LNCaP clone FGC (cell line): Measurements from ENCODE around the gene MXD3.

Source experiments
- DNase-seq: peaks from one replicate; pipeline ENCODE4 v3.0.0-alpha.2; 2011; ENCODE audit warnings: low read depth
- H3K4me3 ChIP-seq: 2 replicates; pipeline ENCODE4 v1.5.1; 2011; ENCODE audit warnings: mild to moderate bottlenecking, low read depth, low read length, control low read depth
- CTCF ChIP-seq: IDR thresholded peaks from 2 replicates; pipeline ENCODE4 v1.5.1; 2012; ENCODE audit warnings: mild to moderate bottlenecking; ENCODE audit not compliant: control insufficient read depth, insufficient read depth; ENCODE audit errors: extremely low read depth

Gene MXD3

DNA sequence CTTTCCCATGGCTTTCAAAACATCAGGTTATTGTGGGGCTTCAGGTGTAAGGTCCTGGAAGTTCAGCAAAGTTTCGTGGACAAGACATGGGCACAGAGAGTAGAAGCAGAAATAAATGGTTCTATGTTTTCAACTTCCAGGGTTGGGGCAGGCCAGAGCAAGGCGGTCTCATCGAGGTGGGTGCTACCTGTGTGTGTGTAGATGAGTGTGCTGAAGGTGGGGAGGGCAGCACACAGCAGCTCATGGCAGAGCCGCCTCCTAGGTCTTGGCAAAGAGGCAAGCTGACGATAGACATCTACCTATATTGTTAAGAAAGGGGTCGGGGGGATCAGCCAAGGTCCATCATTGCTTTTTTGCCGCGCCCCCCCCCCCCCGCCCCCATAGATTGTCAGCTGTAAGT, 12.0 kb downstream of the MXD3 start:
- no peak for DNase-seq
- no peak for TF ChIP-seq CTCF
- no peak overlapping the region for H3K4me3 ChIP-seq

DNA sequence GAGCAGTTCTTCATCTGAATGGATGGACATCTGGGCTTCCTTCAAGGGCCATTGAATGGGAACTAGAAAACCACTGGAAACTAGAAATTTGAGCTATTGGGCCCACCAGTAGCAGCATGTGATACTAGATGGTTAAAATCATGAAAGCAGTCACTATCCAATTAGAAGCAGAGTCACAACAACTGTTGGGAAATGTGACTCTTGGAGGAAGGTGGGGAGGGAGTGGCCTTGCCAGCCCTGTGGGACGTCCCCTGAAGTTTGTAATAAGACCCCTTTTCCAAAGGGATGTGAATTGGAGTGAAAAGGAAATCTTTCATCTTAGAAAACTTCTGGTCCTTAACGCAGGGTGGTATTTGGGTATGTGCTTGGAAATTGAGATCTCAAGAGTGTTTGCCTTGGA, 13.8 kb downstream of the MXD3 start:
- H3K4me3 ChIP-seq: no peak overlapping the region
- no peak for TF ChIP-seq CTCF
- no peak for DNase-seq

GRCh38 chr5:177296581-177296980, 15.1 kb downstream of the MXD3 start:
- no peak for TF ChIP-seq CTCF
- no peak overlapping the region for H3K4me3 ChIP-seq
- DNase-seq: peak; percentile 74

DNA sequence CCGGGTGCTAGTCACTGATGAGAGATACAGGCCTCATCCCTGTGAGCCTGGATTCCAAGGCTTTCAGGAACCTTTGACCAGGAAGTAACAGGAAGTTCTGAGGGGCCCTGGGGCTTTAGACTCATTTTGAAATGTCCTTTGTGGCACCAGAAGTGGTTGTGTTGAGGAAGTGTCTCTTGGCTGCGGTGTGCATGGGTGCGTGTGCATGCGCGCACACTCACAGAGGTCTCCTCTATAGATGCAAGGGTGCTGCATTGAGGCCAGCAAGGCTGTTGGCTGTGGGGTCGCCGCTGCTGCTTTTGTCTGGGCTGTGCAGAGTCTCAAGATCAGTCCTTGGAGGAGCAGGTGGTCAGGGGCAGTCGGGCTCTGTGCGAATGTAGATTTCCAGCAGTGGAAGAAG, 15.8 kb downstream of the MXD3 start:
- TF ChIP-seq CTCF: no peak
- no peak for DNase-seq
- no peak overlapping the region for H3K4me3 ChIP-seq

DNA sequence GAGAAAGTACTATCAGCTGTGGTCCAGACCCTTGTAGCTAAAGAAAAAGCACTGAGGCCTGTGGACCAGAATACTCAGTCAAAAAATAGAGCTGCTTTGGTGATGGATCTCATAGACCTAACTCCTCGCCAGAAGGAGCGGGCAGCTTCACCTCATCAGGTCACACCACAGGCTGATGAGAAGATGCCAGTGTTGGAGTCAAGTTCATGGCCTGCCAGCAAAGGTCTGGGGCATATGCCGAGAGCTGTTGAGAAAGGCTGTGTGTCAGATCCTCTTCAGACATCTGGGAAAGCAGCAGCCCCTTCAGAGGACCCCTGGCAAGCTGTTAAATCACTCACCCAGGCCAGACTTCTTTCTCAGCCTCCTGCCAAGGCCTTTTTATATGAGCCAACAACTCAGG, 17.1 kb downstream of the MXD3 start:
- TF ChIP-seq CTCF: no peak
- no peak overlapping the region for H3K4me3 ChIP-seq
- no peak for DNase-seq

DNA sequence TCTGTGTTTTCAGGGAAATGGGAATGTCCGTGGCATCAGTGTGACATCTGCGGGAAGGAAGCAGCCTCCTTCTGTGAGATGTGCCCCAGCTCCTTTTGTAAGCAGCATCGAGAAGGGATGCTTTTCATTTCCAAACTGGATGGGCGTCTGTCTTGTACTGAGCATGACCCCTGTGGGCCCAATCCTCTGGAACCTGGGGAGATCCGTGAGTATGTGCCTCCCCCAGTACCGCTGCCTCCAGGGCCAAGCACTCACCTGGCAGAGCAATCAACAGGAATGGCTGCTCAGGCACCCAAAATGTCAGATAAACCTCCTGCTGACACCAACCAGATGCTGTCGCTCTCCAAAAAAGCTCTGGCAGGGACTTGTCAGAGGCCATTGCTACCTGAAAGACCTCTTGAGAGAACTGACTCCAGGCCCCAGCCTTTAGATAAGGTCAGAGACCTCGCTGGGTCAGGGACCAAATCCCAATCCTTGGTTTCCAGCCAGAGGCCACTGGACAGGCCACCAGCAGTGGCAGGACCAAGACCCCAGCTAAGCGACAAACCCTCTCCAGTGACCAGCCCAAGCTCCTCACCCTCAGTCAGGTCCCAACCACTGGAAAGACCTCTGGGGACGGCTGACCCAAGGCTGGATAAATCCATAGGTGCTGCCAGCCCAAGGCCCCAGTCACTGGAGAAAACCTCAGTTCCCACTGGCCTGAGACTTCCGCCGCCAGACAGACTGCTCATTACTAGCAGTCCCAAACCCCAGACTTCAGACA, 17.7 kb downstream of the MXD3 start:
- DNase-seq: no peak
- no peak for TF ChIP-seq CTCF

DNA sequence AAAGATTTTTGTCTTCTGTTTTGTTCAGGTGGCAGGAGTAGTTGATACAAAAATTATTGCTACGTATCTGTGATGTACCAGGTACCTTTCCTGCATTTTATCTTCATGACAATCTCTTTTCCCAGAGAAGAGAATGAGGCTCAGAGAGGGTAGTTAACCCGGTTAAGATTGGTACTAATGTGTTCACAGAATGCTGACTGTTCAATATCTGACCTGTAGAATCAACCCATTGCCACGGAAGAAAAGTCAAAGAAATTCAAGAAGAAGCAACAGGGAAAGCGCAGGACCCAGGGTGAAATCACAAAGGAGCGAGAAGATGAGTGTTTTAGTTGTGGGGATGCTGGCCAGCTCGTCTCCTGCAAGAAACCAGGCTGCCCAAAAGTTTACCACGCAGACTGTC, 20.0 kb downstream of the MXD3 start:
- no peak for TF ChIP-seq CTCF
- no peak overlapping the region for H3K4me3 ChIP-seq
- DNase-seq: no peak

More for the DNA sequence above, 17.7 kb downstream of the MXD3 start:
- no peak overlapping the region for H3K4me3 ChIP-seq
